Aorta (tissue), 5 donors: ENCODE results near the gene BTN3A1. TPM values are rescaled to one million over a fixed set of nuclear protein-coding genes. Genes with fewer than 3 reads are reported as not detected.
"Not testable (repeated sequence)": the region's sequence is repeated elsewhere in the genome, so short reads cannot be mapped to it uniquely, and the experiment has no call there.

ENCODE experiments used
- ATAC-seq: fragments of 200-7000 bp; cut with Tn5 transposase; one replicate; pipeline ENCODE4 v1.9.1; 2022; ENCODE audit warnings: moderate library complexity; ENCODE audit not compliant: low FRiP score
- DNase-seq, 2 donors: peaks; one replicate each; pipeline ENCODE4 v3.0.0-alpha.2; 2020
- H3K27ac ChIP-seq, 2 donors: one replicate each; pipeline ENCODE4 v1.5.1; 2013; ENCODE audit warnings: low read length in 2 of 2, mild to moderate bottlenecking in 2 of 2, moderate library complexity in 2 of 2, control low read depth in 1 of 2, inconsistent platforms in 1 of 2, low read depth in 1 of 2
- H3K27me3 ChIP-seq, 2 donors: one replicate each; pipeline ENCODE4 v1.6.1; 2013; ENCODE audit warnings: control low read depth in 1 of 2, low read length in 1 of 2, mild to moderate bottlenecking in 1 of 2, moderate library complexity in 1 of 2; ENCODE audit not compliant: insufficient read depth in 2 of 2, control insufficient read depth in 1 of 2
- H3K36me3 ChIP-seq, 2 donors: one replicate each; pipeline ENCODE4 v1.6.1; 2013; ENCODE audit warnings: control low read depth in 1 of 2, low read length in 1 of 2, mild to moderate bottlenecking in 1 of 2; ENCODE audit not compliant: insufficient read depth in 2 of 2, control insufficient read depth in 1 of 2
- H3K4me1 ChIP-seq, 2 donors: one replicate each; pipeline ENCODE4 v1.6.1; 2013; ENCODE audit warnings: low read length in 2 of 2, control low read depth in 1 of 2, mild to moderate bottlenecking in 1 of 2, moderate library complexity in 1 of 2; ENCODE audit not compliant: insufficient read depth in 2 of 2, control insufficient read depth in 1 of 2
- H3K4me3 ChIP-seq, 2 donors: one replicate each; pipeline ENCODE4 v1.5.1; 2013; ENCODE audit warnings: low read length in 2 of 2, control low read depth in 1 of 2, mild to moderate bottlenecking in 1 of 2
- H3K9me3 ChIP-seq: one replicate; pipeline ENCODE4 v1.6.1; 2013; ENCODE audit warnings: mild to moderate bottlenecking, low read length; ENCODE audit not compliant: control insufficient read depth
- WGBS, 2 donors: extraction: QIAGEN DNeasy Blood & Tissue Kit; methylation state at CpG; one replicate each; pipeline ENCODE4 v1.1.7; 2013; 5-methylcytosine and 5-hydroxymethylcytosine counted together
- intact Hi-C, 2 donors: fragments of 100-400 bp; cut with DNase I; formaldehyde crosslinking; loops; one replicate each; pipeline versions ENCODE4 v1.14.2 to v1.15.0; 2022
- polyA plus RNA-seq, 2 donors: library from polyadenylated mRNA; stranded (reverse); fragments of 200-250 nt; gene quantifications; one replicate each; pipeline ENCODE4 v1.2.3, GENCODE V29; 2013
- total RNA-seq, 2 donors: library from RNA; stranded (reverse); fragmentation: NEBNext Ultra II Directional; extraction: Animal tissue kit (Norgen Biotek cat#: 25700); gene quantifications; one replicate each; pipeline ENCODE4 v1.2.1, GENCODE V29; 2021
- donor health status: healthy with polysubstance abuse.
- donor health status: Bipolar disorder and iron deficiency.
- donor health status: DM: no; HTN: no; CAD: no.
- donor health status: DM: no; HTN: no; CAD: no.
- donor health status: DM: yes; HTN: yes; CAD: no.

BTN3A1 gene
- total and polyA plus RNA-seq, 4 donors = 3.5 to 40.7 (median 11.9) TPM

GRCh38 chr6:26361544-26361943, 40.5 kb upstream of the BTN3A1 start:
- H3K4me1 ChIP-seq = no peaks in the 10 kb centered on the region
- ATAC-seq (no peak), DNase-seq (no peak)
- no peaks in the 10 kb centered on the region for H3K27me3 ChIP-seq
- H3K27ac ChIP-seq = no peak overlapping the region
- intact Hi-C loops = no loop called here
- H3K4me3 ChIP-seq = no peak overlapping the region
- H3K36me3 ChIP-seq = no peaks in the 10 kb centered on the region
- 86 to 95% methylated on average over 5 of the region's 5 CpGs for WGBS, 2 donors
- no peaks in the 10 kb centered on the region for H3K9me3 ChIP-seq

DNA sequence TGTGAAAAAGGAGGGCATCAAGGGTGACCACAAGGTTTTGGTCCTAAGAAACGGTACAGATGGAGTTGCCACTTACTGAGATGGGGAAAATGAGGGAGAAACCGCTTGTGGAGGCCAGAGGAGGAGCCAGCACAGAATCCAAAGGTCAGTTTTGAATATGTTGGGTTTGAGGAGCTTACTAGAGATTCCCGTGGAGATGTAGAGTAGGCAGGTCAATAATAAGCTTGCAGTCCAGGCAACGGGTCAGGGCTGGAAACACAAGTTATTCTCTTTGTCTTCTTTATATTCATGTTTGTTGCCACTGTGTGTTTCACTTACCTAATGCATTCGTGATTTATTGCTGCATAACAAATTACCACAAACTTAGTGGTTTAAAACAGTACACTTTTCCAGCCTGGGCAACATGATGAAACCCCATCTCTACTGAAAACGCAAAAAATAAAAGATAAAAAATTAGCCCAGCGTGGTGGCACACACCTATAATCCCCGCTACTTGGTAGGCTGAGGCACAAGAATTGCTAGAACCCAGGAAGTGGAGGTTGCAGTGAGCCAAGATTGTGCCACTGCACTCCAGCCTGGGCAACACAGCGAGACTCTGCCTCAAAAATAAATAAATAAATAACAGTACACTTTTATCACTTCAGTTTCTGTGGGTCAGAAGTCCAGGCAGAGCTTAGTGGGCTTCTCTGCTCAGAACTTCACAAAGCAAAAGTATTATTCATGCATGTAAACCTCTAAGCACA, 39.8 kb upstream of the BTN3A1 start:
- Histone ChIP-seq H3K9me3 (no peaks in the 10 kb centered on the region), H3K27me3 (no peaks in the 10 kb centered on the region), H3K4me1 (no peaks in the 10 kb centered on the region), H3K36me3 (no peaks in the 10 kb centered on the region), H3K4me3 (no peak overlapping the region), H3K27ac (no peak overlapping the region)
- ATAC-seq (no peak), DNase-seq (no peak)
- intact Hi-C loops = no loop called here
- WGBS, 2 donors = 94% methylated on average over 9 of the region's 9 CpGs

DNA sequence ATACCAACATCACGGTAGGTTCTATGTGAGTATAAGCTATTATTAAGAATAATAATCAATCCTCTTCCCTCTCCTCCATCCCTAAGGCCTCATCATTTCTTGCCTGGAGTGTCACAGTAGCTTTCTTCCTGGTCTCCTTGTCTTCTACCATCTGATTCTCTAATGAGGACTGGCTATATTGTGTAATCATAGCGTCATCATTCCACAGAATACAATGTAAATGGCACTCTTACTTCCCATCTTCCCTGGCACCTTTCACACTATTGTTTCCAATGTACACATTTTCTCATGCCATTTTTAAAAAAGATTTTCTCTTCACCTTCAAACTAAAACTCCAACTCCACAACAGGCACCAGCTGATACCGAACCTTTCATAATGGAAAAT, 39.2 kb upstream of the BTN3A1 start:
- no peaks in the 10 kb centered on the region for H3K4me1 ChIP-seq
- no peaks in the 10 kb centered on the region for H3K36me3 ChIP-seq
- 97 to 100% methylated on average over 3 of the region's 3 CpGs for WGBS, 2 donors
- intact Hi-C loops = no loop called here
- no peak for DNase-seq
- no peak overlapping the region for H3K4me3 ChIP-seq
- no peaks in the 10 kb centered on the region for H3K9me3 ChIP-seq
- no peak overlapping the region for H3K27ac ChIP-seq
- H3K27me3 ChIP-seq = no peaks in the 10 kb centered on the region
- no peak for ATAC-seq

- no peak for DNase-seq
- intact Hi-C loops = no loop called here
- Histone ChIP-seq H3K36me3 (no peaks in the 10 kb centered on the region), H3K27me3 (no peaks in the 10 kb centered on the region), H3K4me3 (peak overlapping the region; percentile 90 to 92), H3K4me1 (no peaks in the 10 kb centered on the region), H3K9me3 (no peaks in the 10 kb centered on the region), H3K27ac (peak overlapping the region in 1 of 2 donors; percentile 47)
- WGBS, 2 donors = 47 to 51% methylated on average over 6 of the region's 6 CpGs
- no peak for ATAC-seq
Observed at GRCh38 chr6:26363882-26364701, 38.0 kb upstream of the BTN3A1 start.

DNA sequence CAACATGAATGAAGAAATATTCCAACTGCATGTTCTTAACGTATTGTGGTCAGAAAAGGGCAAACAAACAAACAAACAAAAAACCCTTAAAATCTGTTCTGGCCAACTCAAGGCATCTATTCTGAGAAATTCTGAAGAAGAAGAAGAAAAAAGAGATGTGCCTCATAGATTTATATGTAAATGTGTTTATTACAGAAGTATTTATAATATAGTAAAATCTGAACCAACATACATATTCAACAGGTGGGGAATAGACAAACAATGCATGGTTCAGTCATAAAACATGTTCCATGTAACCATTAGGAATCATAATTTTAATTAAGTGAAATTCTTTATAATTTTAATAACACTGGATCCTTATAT, 36.5 kb upstream of the BTN3A1 start:
- DNase-seq (no peak), ATAC-seq (no peak)
- H3K4me3 ChIP-seq = peak overlapping the region; percentile 92 to 94
- no peaks in the 10 kb centered on the region for H3K4me1 ChIP-seq
- 0% methylated on average over 1 of the region's 1 CpG for WGBS, 2 donors
- intact Hi-C loops = no loop called here
- H3K27me3 ChIP-seq = no peaks in the 10 kb centered on the region
- H3K9me3 ChIP-seq = no peaks in the 10 kb centered on the region
- no peak overlapping the region for H3K27ac ChIP-seq
- peaks cover 0 to 2% of the 10 kb centered on the region in 2 donors for H3K36me3 ChIP-seq

DNA sequence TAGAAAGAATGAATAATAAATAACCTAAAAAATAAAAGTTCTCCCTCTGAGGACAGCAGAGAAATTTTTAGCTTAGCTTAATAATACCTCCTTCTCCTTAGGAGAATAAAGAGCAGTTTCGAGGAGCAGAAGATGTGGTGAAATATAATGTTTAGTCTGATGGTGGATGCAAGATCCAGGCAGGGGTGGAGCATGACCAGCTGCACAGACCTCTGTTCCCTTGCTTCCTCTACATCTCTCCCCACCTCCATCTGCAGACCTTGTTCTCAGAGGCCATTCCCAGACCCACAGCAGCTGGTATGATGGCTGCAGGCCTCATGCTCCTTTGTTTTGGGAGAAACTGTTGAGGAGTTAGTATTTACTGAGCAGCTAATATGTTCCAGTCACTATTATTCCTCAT, 35.6 kb upstream of the BTN3A1 start:
- H3K27ac ChIP-seq = no peak overlapping the region
- intact Hi-C loops = loop anchor here in 1 of 2 donors (2.0 kb wide), 1 partner anchor 28 kb away; no protein-coding TSS in a partner anchor
- peaks cover 0 to 2% of the 10 kb centered on the region in 2 donors for H3K36me3 ChIP-seq

DNA sequence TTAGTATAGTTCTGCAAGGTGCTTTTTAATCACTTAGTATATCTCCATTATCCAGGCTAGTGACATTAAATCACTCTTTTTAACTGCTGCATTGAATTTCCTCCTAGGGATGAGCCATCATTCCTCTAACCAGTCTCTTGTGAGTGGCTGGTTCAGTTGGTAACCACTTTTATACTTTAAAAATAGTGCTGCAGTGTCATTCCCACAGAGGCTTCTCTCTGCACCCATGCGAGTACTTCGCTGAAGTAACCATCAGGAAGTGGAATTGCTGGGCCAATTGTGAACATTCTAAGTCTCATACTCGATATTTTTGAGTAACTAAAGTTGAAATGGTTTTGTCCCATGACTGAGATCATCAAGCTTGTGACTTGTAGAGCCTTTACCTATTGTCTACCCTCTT, 35.0 kb upstream of the BTN3A1 start:
- ATAC-seq = no peak
- H3K9me3 ChIP-seq = no peaks in the 10 kb centered on the region
- intact Hi-C loops = loop anchor here in 1 of 2 donors (2.0 kb wide), 1 partner anchor 28 kb away; no protein-coding TSS in a partner anchor

More for the DNA sequence above, 35.6 kb upstream of the BTN3A1 start:
- 89 to 92% methylated on average over 1 of the region's 1 CpG for WGBS, 2 donors
- H3K4me1 ChIP-seq = no peaks in the 10 kb centered on the region
- no peak for DNase-seq
- no peak for ATAC-seq
- no peaks in the 10 kb centered on the region for H3K9me3 ChIP-seq
- no peaks in the 10 kb centered on the region for H3K27me3 ChIP-seq
- H3K4me3 ChIP-seq = no peak overlapping the region

GRCh38 chr6:26371813-26372212, 30.3 kb upstream of the BTN3A1 start:
- H3K27ac ChIP-seq, H3K36me3 ChIP-seq, H3K27me3 ChIP-seq, H3K4me1 ChIP-seq, H3K4me3 ChIP-seq, intact Hi-C loops, H3K9me3 ChIP-seq, DNase-seq, ATAC-seq: not testable (repeated sequence)
- 46 to 51% methylated on average over 4 of the region's 4 CpGs for WGBS, 2 donors

More for the DNA sequence above, 35.0 kb upstream of the BTN3A1 start:
- H3K4me1 ChIP-seq = no peaks in the 10 kb centered on the region
- no peak overlapping the region for H3K4me3 ChIP-seq
- WGBS, 2 donors = 89 to 90% methylated on average over 3 of the region's 3 CpGs
- H3K36me3 ChIP-seq = peaks cover 0 to 2% of the 10 kb centered on the region in 2 donors
- H3K27me3 ChIP-seq = no peaks in the 10 kb centered on the region
- no peak overlapping the region for H3K27ac ChIP-seq
- DNase-seq = no peak
